Measurements from ENCODE around the gene CPOX.
"Not testable (repeated sequence)": the region's sequence is repeated elsewhere in the genome, so short reads cannot be mapped to it uniquely, and the experiment has no call there.

The CPOX gene

DNA sequence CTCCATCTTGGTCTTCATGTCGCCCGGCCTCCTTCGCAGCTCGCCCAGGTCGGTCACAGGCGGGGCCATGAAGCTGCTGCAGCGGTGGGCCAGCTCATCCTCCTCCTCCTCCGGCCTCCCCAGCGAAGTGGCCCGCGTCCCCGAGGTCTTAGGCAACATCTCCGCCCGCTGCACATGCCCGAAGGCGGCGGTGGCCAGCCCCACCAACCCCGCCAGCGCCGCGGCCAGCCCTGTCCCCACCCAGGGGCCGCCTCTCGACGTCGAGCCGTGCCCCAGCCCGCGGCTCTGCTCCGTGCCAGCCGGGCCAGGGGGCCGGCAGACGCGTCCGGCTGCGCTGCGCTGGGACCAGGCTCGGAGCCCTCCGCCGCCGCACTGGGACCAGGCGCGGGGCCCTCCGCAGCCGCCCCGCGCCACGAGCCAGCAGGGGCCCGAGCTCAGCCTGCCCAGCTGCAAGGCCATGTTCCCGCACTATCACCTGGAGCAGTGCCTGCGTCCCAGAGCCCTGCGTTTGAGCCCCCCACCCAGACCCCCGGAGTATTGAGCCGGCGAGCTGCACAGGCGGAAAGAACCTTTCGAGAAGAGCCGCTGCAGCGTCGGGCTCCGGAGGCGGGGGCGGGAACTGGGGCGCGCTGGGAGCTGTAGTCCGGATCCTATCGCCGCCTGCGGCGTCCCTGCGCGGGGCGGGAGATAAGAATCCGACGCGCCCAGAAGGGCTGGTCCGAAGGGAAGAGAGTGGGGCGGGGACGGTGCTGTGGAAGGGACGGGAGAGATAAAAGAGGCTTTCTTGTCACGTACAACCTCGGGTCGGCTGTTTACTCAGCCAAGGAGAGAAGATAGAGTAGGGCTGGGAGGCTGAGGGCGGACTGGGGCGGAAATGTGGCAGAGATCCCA is at the start of gene CPOX:
Gene CPOX, minus strand, starts transcription at position 566 of the 891 bp plus-strand sequence. Its CDS starts 107 bp downstream, at position 459.
- DNase-seq (ENCODE audit: low spot score), result peak; percentile 93

DNA sequence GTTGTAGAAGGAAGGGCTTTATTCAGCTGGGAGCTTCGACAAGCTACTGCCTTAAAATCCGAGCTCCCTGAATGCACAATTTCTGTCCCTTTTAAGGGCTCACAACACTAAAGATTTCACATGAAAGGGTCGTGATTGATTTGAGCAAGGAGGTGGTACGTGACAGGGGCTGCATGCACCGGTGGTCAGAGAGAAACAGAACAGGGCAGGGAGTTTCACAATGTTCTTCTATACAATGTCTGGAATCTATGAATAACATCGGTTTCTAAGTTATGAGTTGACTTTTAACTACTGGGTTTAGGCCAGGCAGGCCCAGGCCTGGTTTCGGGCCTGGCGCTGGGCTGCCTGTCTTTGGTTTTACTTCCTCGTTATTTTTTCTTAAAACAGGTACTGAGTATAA is 49.4 kb upstream of the CPOX start:
- DNase-seq (ENCODE audit: low spot score), result not testable (repeated sequence)

- not testable (repeated sequence) for DNase-seq (ENCODE audit: low spot score)
Measured at GRCh38 chr3:98641756-98642155, 48.3 kb upstream of the CPOX start.

DNA sequence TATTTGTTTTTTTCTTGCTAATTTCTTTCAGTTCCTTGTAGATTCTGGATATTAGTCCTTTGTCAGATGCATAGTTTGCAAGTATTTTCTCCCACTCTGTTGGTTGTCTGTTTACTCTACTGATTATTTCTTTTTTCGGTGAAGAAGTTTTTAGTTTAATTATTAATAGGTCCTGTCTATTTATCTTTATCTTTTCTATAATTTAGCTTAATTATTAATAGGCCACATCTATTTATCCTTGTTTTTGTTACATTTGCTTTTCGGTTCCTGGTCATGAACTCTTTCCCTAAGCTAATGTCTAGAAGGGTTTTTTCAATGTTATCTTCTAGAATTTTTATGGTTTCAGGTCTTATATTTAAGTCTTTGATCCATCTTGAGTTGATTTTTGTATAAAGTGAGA is 45.1 kb upstream of the CPOX start:
- not testable (repeated sequence) for DNase-seq (ENCODE audit: low spot score)

GRCh38 chr3:98630416-98630815 is 37.0 kb upstream of the CPOX start:
- no peak for DNase-seq (ENCODE audit: low spot score)

- no peak for DNase-seq (ENCODE audit: low spot score)
Measured at GRCh38 chr3:98628317-98628716, 34.9 kb upstream of the CPOX start.

DNA sequence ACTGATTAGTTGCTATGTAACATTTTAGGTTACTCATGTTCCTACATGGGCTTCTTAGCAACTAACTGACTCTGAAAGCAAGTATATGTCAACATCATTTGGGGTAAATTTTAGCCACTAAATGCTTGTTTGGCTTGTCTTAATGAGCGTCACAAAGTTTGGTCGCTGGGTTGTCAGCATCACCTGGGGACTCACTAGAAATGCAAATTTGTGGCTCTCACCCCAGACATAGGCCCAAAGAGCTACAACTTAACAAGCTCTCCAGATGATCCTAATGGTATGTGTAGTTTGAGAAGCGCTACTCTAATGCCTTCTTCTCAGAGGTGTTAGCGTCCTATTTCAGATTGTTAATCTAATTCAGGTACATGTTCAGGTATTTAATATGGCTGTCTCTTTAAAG is 32.7 kb upstream of the CPOX start:
- DNase-seq (ENCODE audit: low spot score), result no peak

GRCh38 chr3:98623572-98624280 is 30.3 kb upstream of the CPOX start:
- no peak for DNase-seq (ENCODE audit: low spot score)

DNA sequence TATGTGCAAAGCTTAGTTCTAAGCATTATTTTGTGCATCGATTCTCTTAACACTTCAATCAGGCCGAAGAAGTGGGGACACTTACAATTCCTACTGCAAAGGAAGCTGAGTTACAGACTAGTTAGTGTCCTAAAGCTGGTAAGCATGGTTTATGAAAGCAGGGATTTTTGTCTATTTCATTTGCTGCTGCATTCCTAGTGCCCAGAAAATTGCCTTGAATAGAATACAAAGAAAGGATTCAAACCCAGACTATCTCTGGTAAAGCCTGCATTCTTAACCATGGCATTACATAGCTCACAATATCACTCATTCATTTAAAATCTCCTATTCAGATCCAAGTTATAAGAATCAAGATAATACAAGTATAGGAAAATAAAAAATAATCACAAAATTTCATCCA is 24.4 kb upstream of the CPOX start:
- DNase-seq (ENCODE audit: low spot score), result no peak

DNA sequence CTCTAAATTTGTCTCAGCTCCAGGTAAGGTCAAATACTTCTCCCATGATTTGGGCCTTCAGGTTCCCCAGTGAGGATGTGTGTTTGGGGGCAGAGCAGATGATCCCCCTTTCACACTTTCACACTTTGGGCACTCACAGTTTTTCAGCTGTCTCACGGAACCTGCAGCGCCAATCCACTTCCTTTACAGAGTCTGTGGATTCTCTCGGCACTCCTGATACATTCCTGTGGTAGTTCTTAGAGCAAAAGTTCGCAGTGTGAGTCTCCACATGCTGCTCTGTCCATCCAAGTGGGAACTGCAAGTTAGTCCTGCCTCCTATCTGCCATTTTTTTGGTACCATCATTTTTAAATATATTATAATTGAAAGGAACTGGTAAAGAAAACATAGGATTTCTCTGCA is 20.2 kb upstream of the CPOX start:
- no peak for DNase-seq (ENCODE audit: low spot score)

- DNase-seq (ENCODE audit: low spot score), result no peak
Measured at GRCh38 chr3:98612996-98613517, 19.6 kb upstream of the CPOX start.

GRCh38 chr3:98612587-98612986 is 19.2 kb upstream of the CPOX start:
- DNase-seq (ENCODE audit: low spot score), result peak; percentile 35

- no peak for DNase-seq (ENCODE audit: low spot score)
Measured at GRCh38 chr3:98608029-98608428, 14.6 kb upstream of the CPOX start.

DNA sequence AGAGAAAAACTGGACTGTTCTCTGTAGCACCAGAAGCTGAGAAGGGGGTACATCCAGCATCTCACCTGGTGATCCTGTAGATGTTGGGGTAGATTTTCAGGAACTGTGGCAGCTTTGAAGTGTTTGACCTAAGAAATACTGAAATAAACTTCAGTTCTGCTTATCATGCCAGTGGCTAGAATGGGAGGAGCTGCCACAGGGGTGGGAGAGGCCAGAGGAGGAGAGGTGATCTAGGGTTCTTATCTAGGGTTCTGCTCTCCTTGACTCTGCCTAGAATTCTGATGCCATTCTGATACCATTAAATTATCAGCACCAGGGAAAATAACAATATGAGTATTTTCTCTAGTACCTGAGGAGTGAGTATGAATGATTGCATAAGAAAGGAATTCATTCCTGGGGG is 10.2 kb upstream of the CPOX start:
- peak; percentile 45 for DNase-seq (ENCODE audit: low spot score)

DNA sequence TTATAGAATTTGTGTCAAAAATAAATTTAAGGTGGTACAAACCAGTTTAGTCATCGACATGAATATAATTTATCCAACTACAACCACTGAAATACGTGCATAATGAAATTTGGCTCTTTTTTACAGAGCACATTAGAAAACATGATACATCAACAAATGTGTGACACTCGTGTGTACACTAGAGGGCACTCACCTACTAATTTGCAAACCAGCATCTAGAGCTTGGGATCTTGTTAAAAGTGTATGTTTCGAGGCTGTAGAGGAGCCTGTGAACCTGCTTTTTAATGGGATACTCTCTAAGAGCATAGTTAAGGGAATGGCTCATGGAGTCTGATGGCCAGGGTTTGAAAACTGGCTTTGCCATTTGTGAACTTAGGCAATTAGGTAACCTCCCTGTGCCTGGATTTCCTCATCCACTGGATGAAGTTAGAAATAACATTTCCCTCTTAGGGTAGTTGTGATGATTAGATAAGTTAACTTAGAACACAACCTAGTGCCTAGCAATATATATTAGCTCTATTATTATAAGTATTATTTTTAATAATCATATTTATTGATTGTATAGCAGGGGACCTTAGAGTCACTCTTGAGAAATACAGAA is 8.8 kb upstream of the CPOX start:
- DNase-seq (ENCODE audit: low spot score), result peak; percentile 78

DNA sequence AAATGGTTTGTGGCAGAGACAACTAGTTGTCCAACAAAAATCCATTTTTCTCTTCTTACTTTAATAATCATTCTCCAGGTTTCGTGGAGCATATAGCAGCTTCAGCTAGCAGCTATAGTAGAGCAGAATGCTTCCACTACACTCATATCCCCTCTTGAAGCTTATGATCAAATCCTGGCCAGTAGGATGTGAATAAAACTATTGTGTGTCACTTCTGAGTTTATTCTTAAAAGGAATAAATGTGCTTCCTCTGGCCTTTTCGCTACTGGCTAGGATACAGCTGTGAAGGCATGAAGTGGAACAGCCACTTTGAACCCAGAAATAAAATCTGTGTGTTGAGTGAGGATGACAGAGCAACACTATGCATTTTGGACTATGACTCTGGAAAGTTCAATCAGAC is 7.8 kb upstream of the CPOX start:
- no peak for DNase-seq (ENCODE audit: low spot score)

DNA sequence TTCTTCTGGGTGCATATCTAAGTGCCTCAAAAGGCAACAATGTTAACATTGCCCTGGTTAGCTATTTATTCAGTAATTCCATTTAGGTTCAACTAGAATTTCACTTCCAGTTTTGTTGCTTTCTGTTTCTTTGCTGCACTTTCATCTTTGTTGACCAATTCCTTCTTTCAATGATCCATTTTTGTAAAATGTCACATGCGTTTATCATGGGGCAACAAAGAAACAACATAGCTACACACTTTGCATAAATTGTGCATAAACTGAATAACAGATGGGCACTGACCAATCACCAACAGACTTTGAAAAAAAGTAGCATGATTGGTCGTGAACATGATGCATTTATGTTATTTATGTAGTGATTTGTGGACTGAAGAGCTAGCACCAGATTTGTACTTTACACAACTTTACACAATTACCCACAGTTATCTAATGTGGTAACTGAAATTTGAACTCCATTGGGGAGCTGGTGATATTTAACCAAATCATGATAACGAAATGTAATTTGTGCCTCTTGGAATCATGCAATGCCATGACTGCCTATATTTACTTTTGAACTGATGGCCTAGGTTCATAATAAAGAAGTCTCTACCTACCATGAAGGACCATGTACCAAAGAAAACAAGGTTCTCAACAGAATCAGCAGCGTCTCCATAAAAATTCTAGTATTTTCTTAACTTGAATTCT is 7.1 kb upstream of the CPOX start:
- no peak for DNase-seq (ENCODE audit: low spot score)

DNA sequence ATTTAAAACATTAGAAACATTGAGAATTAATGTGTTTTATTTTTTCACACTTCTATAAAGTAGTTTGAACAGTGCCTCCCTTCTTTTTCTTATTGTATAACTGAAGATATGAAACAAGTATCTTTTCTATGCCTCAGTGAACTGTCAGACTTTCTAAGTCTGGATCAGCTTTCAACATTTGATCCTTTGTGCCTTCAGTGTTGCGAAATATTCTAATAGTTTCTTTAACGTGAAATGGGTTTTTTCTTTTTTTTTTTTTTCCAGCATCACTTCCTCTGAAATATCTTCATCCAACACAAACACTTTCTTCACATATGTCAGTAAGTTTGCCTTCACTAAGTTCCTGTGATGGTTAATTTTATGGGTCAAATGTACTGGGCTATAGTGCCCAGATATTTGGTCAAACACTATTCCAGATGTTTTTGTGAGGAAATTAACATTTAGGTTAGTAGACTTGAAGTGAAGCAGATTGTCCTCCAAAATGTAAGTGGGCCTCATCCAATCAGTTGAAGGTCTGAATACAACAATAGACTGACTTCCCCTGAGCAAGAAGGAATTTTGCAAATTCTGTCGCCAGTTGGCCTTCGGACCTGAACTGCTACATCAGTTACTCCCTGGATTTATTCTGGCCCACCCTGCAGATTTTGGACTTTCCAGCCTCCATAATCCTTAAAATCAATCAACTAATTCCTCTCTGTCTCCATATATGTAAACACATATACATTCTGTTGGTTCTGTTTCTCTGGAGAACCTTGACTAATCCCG is 6.4 kb upstream of the CPOX start:
- DNase-seq (ENCODE audit: low spot score), result no peak

DNA sequence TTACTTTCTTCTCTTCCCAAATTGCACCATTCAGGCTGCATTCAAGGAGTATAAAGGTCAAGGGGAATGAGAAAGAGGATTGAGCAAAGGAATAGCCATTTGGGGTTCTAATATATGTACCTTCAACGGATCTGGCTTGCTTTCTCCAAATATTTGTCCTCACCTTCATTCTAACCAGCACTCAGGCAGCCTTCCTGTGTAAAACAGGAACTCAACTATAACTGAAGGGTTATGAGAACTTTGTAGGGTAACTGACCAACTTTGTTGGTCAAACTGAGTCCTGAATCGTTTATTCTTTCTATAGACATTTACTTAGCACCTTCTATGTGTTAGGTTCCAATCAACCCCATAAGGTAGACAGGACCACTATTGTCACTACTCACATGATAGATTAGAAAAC is 5.1 kb upstream of the CPOX start:
- no peak for DNase-seq (ENCODE audit: low spot score)

DNA sequence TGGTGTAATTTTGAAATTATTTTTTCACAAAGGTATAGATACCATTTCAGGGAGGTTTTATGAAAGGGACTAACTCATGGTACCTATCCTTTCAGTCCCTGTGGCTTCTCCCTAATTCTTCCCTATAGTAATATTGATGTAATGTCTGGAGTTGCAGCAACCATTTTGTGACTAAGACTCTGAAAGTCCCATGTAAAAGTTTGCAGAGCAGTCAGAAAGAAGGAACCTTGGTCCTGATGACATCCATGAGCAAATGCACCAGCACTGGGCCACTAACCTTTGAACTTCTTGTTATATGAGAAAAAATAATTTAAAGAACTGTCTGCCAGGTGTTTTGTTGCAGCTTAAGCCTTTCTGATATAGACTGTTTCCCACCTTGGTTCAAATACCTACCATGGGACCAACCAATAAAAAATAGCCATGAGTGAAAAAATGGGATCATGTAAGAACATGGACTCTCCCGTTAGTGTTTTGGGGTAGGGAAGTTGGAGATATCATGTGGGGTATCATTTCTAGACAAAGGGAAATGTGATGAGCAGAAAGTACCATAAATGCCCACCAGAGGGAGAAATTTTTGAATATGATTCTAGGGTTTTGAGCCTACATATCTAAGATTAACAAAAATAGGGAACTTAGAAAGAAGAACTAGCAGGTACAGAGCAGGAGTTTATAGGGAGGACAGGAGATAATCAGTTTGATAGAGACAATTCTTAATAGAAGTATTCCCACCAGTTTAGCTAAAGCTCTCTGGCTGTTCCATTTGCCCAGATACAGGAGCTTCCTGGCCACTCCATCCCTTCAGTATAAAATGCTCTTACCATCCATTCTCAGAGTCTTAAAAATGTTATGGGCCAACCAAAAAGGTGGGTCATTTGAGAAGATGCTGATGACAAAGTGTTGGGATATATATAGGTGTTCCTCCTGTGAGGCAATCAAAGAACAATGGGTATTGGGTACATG is 3.4 kb upstream of the CPOX start:
- DNase-seq (ENCODE audit: low spot score), result peak; percentile 72
